ENCODE data around the gene TMEM245. TPM values are rescaled to one million over a fixed set of nuclear protein-coding genes. Genes with fewer than 3 reads are reported as not detected.

TMEM245 gene
- total and polyA plus RNA-seq, 2 of the 13 experiments (the other 11 are each of a cell fraction or from before 2014, with no cell fraction given), result 53.5 to 55.4 TPM

DNA sequence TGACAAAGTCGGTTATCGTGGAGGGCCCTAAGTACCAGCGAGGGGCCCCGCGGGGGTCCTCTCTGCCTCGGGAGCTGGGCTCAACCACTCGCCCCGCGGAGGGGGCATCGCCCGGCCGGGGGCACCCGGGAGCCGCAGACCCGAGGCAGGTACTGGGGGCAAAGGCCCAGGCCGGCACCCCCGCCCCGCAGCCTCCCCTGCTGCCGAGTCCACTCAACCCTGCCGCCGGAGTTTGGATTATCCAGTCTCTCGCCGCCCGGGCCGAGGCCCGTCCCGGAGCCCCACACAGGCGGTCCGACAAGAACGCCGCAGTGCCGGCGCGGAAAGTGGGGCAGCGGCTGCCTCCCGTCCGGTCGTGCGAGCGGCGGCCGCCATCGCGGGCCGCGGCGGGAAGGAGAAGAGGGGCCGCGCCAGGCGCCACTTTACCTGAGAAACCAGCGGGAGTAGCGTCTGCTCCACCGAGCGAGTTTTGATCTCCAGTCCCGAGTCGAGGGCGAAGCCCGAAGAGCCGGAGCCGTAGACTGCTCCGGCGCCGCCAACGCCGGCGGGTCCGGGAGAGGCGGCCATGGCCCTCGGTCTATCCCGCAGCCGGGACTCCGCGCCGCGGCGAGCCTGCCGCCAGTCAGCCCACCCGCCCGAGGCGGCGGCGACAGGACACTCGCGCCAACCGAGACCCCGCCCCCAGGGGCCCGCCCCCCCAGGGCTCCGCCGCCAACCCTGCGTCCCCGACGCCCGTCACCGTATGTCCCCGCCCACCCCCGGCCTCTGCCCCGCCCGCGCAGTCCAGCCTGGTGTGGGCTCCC, 106.7 kb downstream of the TMEM245 start, which contains the start of gene CTNNAL1 (continued):
- peak; percentile 30; the same call in 1 of the 2 replicates for TF ChIP-seq RAD21 (CRISPR knock-in tag; IDR thresholded peaks at IDR 0.05)
- TF ChIP-seq RORA (CRISPR knock-in tag; IDR thresholded peaks at IDR 0.05), result no peak
- no peak for TF ChIP-seq CCAR2 (optimal IDR thresholded peaks at IDR 0.05; ENCODE audit: low read depth, low read length)
- no peak; the same call in 1 of the 2 replicates for TF ChIP-seq CBFB (CRISPR knock-in tag; IDR thresholded peaks at IDR 0.05)
- TF ChIP-seq, protein P1, sequence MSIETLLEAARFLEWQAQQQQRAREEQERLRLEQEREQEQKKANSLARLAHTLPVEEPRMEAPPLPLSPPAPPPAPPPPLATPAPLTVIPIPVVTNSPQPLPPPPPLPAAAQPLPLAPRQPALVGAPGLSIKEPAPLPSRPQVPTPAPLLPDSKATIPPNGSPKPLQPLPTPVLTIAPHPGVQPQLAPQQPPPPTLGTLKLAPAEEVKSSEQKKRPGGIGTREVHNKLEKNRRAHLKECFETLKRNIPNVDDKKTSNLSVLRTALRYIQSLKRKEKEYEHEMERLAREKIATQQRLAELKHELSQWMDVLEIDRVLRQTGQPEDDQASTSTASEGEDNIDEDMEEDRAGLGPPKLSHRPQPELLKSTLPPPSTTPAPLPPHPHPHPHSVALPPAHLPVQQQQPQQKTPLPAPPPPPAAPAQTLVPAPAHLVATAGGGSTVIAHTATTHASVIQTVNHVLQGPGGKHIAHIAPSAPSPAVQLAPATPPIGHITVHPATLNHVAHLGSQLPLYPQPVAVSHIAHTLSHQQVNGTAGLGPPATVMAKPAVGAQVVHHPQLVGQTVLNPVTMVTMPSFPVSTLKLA (IDR thresholded peaks at IDR 0.05), result no peak
- no peak for TF ChIP-seq SP2 (CRISPR knock-in tag; IDR thresholded peaks at IDR 0.05)
- TF ChIP-seq NFIC (IDR thresholded peaks at IDR 0.05; ENCODE audit: low read length), result no peak
- TF ChIP-seq, protein P2, sequence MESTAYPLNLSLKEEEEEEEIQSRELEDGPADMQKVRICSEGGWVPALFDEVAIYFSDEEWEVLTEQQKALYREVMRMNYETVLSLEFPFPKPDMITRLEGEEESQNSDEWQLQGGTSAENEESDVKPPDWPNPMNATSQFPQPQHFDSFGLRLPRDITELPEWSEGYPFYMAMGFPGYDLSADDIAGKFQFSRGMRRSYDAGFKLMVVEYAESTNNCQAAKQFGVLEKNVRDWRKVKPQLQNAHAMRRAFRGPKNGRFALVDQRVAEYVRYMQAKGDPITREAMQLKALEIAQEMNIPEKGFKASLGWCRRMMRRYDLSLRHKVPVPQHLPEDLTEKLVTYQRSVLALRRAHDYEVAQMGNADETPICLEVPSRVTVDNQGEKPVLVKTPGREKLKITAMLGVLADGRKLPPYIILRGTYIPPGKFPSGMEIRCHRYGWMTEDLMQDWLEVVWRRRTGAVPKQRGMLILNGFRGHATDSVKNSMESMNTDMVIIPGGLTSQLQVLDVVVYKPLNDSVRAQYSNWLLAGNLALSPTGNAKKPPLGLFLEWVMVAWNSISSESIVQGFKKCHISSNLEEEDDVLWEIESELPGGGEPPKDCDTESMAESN (CRISPR knock-in tag; conservative IDR thresholded peaks at IDR 0.05), result no peak
- no peak for TF ChIP-seq BORCS8-MEF2B (CRISPR knock-in tag; IDR thresholded peaks at IDR 0.05)
- TF ChIP-seq JDP2 (CRISPR knock-in tag; IDR thresholded peaks at IDR 0.05; ENCODE audit: borderline replicate concordance), result no peak
- TF ChIP-seq ZNF205 (CRISPR knock-in tag; IDR thresholded peaks at IDR 0.05), result no peak
- TF ChIP-seq CC2D1A (CRISPR knock-in tag; IDR thresholded peaks at IDR 0.05), result no peak
- no peak for TF ChIP-seq ZSCAN29 (CRISPR knock-in tag; conservative IDR thresholded peaks at IDR 0.05)
- TF ChIP-seq, protein P3, sequence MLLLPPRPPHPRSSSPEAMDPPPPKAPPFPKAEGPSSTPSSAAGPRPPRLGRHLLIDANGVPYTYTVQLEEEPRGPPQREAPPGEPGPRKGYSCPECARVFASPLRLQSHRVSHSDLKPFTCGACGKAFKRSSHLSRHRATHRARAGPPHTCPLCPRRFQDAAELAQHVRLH (CRISPR knock-in tag; IDR thresholded peaks at IDR 0.05; ENCODE audit: borderline replicate concordance, low read depth), result no peak
- no peak for TF ChIP-seq CBX1 (IDR thresholded peaks at IDR 0.05; ENCODE audit: low read depth)
- no peak for TF ChIP-seq MED13 (CRISPR knock-in tag; IDR thresholded peaks at IDR 0.05)
- TF ChIP-seq, protein P4, sequence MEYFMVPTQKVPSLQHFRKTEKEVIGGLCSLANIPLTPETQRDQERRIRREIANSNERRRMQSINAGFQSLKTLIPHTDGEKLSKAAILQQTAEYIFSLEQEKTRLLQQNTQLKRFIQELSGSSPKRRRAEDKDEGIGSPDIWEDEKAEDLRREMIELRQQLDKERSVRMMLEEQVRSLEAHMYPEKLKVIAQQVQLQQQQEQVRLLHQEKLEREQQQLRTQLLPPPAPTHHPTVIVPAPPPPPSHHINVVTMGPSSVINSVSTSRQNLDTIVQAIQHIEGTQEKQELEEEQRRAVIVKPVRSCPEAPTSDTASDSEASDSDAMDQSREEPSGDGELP (IDR thresholded peaks at IDR 0.05; ENCODE audit: borderline replicate concordance, low read depth), result no peak
- no peak for TF ChIP-seq ZNF614 (CRISPR knock-in tag; IDR thresholded peaks at IDR 0.05; ENCODE audit: borderline replicate concordance)
- no peak for TF ChIP-seq ZSCAN9 (CRISPR knock-in tag; IDR thresholded peaks at IDR 0.05; ENCODE audit: borderline replicate concordance)
- TF ChIP-seq HMG20A (CRISPR knock-in tag; IDR thresholded peaks at IDR 0.05; ENCODE audit: borderline replicate concordance), result no peak
- TF ChIP-seq, protein P5, sequence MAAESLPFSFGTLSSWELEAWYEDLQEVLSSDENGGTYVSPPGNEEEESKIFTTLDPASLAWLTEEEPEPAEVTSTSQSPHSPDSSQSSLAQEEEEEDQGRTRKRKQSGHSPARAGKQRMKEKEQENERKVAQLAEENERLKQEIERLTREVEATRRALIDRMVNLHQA (CRISPR knock-in tag; IDR thresholded peaks at IDR 0.05), result no peak
- TF ChIP-seq KLF15 (CRISPR knock-in tag; IDR thresholded peaks at IDR 0.05; ENCODE audit: borderline replicate concordance), result no peak
- no peak for TF ChIP-seq SRF (IDR thresholded peaks at IDR 0.05; ENCODE audit: low read depth, low read length)
- peak; percentile 53; the same call in 1 of the 2 replicates for TF ChIP-seq MYC (CRISPR knock-in tag; IDR thresholded peaks at IDR 0.05; ENCODE audit: borderline replicate concordance)
- TF ChIP-seq JARID2 (CRISPR knock-in tag; IDR thresholded peaks at IDR 0.05; ENCODE audit: insufficient replicate concordance), result no peak
- 0 out of 2 replicates have a peak, but pooled peaks have one; percentile 17 for TF ChIP-seq SP5 (CRISPR knock-in tag; IDR thresholded peaks at IDR 0.05; ENCODE audit: borderline replicate concordance, low read depth)
- TF ChIP-seq ZFP36 (IDR thresholded peaks at IDR 0.05; ENCODE audit: borderline replicate concordance, low read depth, low read length, partially characterized antibody), result no peak
- no peak for TF ChIP-seq IKZF1 (IDR thresholded peaks at IDR 0.05)

Data from HepG2 (cell line).